Natural killer cell (primary cell): ENCODE measurements around the gene CXCL17. TPM values are rescaled to one million over a fixed set of nuclear protein-coding genes. Genes with fewer than 3 reads are reported as not detected.

Experiments used
- ATAC-seq, 3 donors: fragments of 150-1000 bp in 2 of 3; fragments of 200-7000 bp in 1 of 3; cut with Tn5 transposase; 1 replicate in 1 of 3; 2 replicates in 2 of 3; pipeline ENCODE4 v1.10.0; 2021; ENCODE audit warnings: mild to moderate bottlenecking in 2 of 3, moderate library complexity in 2 of 3
- DNase-seq, 2 donors: peaks; one replicate each; pipeline versions ENCODE4 v3.0.0 to v3.0.0-alpha.2; 2013 to 2021; ENCODE audit warnings: mixed read lengths in 1 of 2
- H3K27ac ChIP-seq: one replicate; pipeline ENCODE4 v1.5.1; 2013; ENCODE audit warnings: mild to moderate bottlenecking, low read length
- H3K27me3 ChIP-seq: one replicate; pipeline ENCODE4 v1.6.1; 2013; ENCODE audit warnings: low read length; ENCODE audit not compliant: control insufficient read depth, insufficient read depth
- H3K36me3 ChIP-seq: one replicate; pipeline ENCODE4 v1.6.1; 2013; ENCODE audit warnings: low read length; ENCODE audit not compliant: control insufficient read depth, insufficient read depth
- H3K4me1 ChIP-seq: one replicate; pipeline ENCODE4 v1.6.1; 2013; ENCODE audit warnings: low read length; ENCODE audit not compliant: control insufficient read depth, insufficient read depth
- H3K4me3 ChIP-seq: one replicate; pipeline ENCODE4 v1.5.1; 2013; ENCODE audit warnings: low read length
- H3K9me3 ChIP-seq: one replicate; pipeline ENCODE4 v1.6.1; 2013; ENCODE audit warnings: low read length; ENCODE audit not compliant: control insufficient read depth, insufficient read depth
- H3K27ac Mint-ChIP-seq, 2 donors: one replicate each; pipeline ENCODE4 v1.8.0; 2022; ENCODE audit warnings: mild to moderate bottlenecking in 2 of 2, mixed read lengths in 2 of 2, moderate library complexity in 1 of 2
- H3K27me3 Mint-ChIP-seq, 2 donors: one replicate each; pipeline ENCODE4 v1.8.0; 2022; ENCODE audit warnings: low read depth in 2 of 2, mixed read lengths in 2 of 2
- H3K36me3 Mint-ChIP-seq: one replicate; pipeline ENCODE4 v1.8.0; 2022; ENCODE audit warnings: mixed read lengths
- H3K4me1 Mint-ChIP-seq, 2 donors: one replicate each; pipeline ENCODE4 v1.8.0; 2022; ENCODE audit warnings: mixed read lengths in 2 of 2
- H3K4me3 Mint-ChIP-seq: one replicate; pipeline ENCODE4 v1.8.0; 2022; ENCODE audit warnings: mild to moderate bottlenecking, moderate library complexity, mixed read lengths
- H3K9me3 Mint-ChIP-seq, 2 donors: one replicate each; pipeline ENCODE4 v1.8.0; 2022; ENCODE audit warnings: mixed read lengths in 2 of 2
- WGBS: methylation state at CpG from one replicate; pipeline ENCODE4 v1.1.7; 2013; ENCODE audit warnings: missing lambda C conversion rate; ENCODE audit not compliant: insufficient coverage; 5-methylcytosine and 5-hydroxymethylcytosine counted together
- intact Hi-C: fragments of 100-400 bp; cut with micrococcal nuclease; formaldehyde crosslinking; loops from one replicate; pipeline ENCODE4 v1.14.2; 2022
- total RNA-seq, 4 donors: library from RNA; stranded (reverse); fragments of 120-200 nt in 1 of 4; gene quantifications; one replicate each; pipeline versions ENCODE4 v1.2.3 to v1.2.4, GENCODE V29; 2013 to 2022
- TF ChIP-seq, protein P1 (sequence below): fragments of 200-600 bp; IDR thresholded peaks from one replicate; pipeline ENCODE4 v1.8.0; 2022; ENCODE audit warnings: antibody characterized with exemption

Gene CXCL17
- total RNA-seq, 3 donors from 2014 or later (not counting 1 experiment from before 2014, with no cell fraction given): not detected

DNA sequence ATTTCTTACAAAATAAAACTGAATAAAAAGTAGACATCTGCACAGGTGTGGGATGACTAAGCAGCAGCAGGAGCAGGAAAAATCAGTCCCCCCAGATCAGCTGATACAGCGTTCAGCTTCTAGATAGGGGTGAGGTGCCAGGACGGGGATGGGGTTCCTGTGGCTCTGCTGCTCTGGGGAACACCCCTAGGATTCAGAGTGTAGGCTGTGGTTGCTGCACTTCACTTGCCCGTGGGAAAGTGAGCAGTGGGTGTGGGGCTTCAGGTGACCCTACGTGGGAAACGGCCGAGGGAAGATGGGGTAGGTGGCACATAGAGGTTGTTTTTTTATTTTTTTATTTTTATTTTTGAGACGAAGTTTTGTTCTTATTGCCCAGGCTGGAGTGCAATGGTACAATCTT, 3.2 kb upstream of the CXCL17 start:
- WGBS: 79% methylated on average over 7 of the region's 7 CpGs
- intact Hi-C loops: no loop called here
- Mint-ChIP-seq H3K4me1 (peaks cover 5 to 6% of the 10 kb centered on the region in 2 donors), H3K27me3 (peaks cover 0 to 3% of the 10 kb centered on the region in 2 donors), H3K4me3 (no peak overlapping the region), H3K9me3 (no peaks in the 10 kb centered on the region), H3K36me3 (no peaks in the 10 kb centered on the region), H3K27ac (no peak overlapping the region)
- ATAC-seq (no peak), DNase-seq (no peak)
- Histone ChIP-seq H3K27ac (no peak overlapping the region), H3K4me1 (peaks cover 20% of the 10 kb centered on the region), H3K9me3 (no peaks in the 10 kb centered on the region), H3K36me3 (no peaks in the 10 kb centered on the region), H3K27me3 (no peaks in the 10 kb centered on the region), H3K4me3 (no peak overlapping the region)
- TF ChIP-seq, protein P1, sequence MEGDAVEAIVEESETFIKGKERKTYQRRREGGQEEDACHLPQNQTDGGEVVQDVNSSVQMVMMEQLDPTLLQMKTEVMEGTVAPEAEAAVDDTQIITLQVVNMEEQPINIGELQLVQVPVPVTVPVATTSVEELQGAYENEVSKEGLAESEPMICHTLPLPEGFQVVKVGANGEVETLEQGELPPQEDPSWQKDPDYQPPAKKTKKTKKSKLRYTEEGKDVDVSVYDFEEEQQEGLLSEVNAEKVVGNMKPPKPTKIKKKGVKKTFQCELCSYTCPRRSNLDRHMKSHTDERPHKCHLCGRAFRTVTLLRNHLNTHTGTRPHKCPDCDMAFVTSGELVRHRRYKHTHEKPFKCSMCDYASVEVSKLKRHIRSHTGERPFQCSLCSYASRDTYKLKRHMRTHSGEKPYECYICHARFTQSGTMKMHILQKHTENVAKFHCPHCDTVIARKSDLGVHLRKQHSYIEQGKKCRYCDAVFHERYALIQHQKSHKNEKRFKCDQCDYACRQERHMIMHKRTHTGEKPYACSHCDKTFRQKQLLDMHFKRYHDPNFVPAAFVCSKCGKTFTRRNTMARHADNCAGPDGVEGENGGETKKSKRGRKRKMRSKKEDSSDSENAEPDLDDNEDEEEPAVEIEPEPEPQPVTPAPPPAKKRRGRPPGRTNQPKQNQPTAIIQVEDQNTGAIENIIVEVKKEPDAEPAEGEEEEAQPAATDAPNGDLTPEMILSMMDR: no peak

DNA sequence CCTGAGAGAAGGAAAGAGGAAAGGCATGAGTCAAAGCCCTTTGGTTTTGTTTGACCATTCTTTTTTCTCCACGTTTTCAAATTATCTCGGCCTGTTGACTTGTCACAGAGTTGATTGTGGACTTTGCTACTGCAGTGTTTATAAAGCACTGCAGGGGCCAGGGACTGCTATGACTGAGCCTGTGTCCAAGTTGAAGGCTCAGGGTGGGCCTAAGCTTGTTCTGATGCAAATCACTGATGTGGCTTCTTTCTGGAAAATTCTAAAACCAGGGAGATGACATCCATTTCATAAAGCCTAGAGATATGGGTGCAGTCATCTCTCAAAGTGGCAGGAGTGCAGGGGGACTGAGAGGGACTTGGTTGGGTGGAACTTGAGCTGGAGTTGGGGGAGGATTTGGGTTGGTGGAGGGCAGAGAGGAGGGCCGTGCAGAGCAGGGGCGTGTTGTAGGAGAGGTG, 1.2 kb upstream of the CXCL17 start:
- WGBS: 84% methylated on average over 4 of the region's 4 CpGs
- ATAC-seq (no peak), DNase-seq (no peak)
- H3K27ac Mint-ChIP-seq: no peak overlapping the region
- H3K27ac ChIP-seq: no peak overlapping the region
- H3K9me3 Mint-ChIP-seq: no peaks in the 10 kb centered on the region
- intact Hi-C loops: no loop called here
- H3K9me3 ChIP-seq: no peaks in the 10 kb centered on the region
- H3K36me3 ChIP-seq: no peaks in the 10 kb centered on the region
- peaks cover 0 to 4% of the 10 kb centered on the region in 2 donors for H3K27me3 Mint-ChIP-seq
- H3K27me3 ChIP-seq: no peaks in the 10 kb centered on the region
- H3K36me3 Mint-ChIP-seq: no peaks in the 10 kb centered on the region
- H3K4me3 Mint-ChIP-seq: no peak overlapping the region
- TF ChIP-seq, protein P1: no peak
- H3K4me3 ChIP-seq: no peak overlapping the region
- peaks cover 12% of the 10 kb centered on the region in 2 donors for H3K4me1 Mint-ChIP-seq
- peaks cover 16% of the 10 kb centered on the region for H3K4me1 ChIP-seq

DNA sequence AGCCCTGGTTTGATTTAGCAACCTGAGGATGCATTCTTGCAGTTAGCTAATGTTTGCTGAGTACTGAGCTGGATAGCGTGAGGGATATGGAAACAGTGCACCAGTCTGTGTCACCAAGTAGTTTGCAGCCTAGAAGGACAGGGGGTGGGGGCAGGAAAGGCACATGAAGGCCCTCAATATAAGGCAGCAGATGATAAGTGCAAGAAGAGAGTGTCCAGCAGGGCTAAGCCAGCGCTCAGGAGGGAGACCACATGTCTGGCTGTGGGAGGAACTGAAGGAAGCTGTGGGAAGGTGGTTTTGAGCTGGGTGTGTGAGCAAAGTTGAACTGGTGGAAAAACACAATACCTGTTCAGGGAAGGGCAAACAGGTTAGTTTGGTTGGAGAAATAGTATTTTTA, 1.7 kb downstream of the CXCL17 start:
- DNase-seq (peak in 1 of 2 donors; percentile 39), ATAC-seq (no peak)
- Mint-ChIP-seq H3K27ac (peak overlapping the region in 1 of 2 donors; percentile 64), H3K36me3 (no peaks in the 10 kb centered on the region), H3K4me3 (no peak overlapping the region), H3K4me1 (peaks cover 19% of the 10 kb centered on the region in 2 donors), H3K9me3 (no peaks in the 10 kb centered on the region), H3K27me3 (peaks cover 0 to 4% of the 10 kb centered on the region in 2 donors)
- Histone ChIP-seq H3K27me3 (no peaks in the 10 kb centered on the region), H3K4me3 (no peak overlapping the region), H3K27ac (no peak overlapping the region), H3K4me1 (peaks cover 16% of the 10 kb centered on the region), H3K9me3 (no peaks in the 10 kb centered on the region), H3K36me3 (no peaks in the 10 kb centered on the region)
- TF ChIP-seq, protein P1: no peak
- WGBS: 27% methylated on average over 2 of the region's 2 CpGs
- intact Hi-C loops: no loop called here
